Stimulated activated CD4-positive, alpha-beta T cell treated with anti-CD3 and anti-CD28 coated beads, TNF-alpha, amount 100 ng/mL, for 48 hours (primary cell): ENCODE data around the gene CELF5.
"Not testable (repeated sequence)": the region's sequence is repeated elsewhere in the genome, so short reads cannot be mapped to it uniquely, and the experiment has no call there.

Experiments
- DNase-seq, 3 donors: peaks; one replicate each; pipeline ENCODE4 v3.0.0-alpha.2; 2020; ENCODE audit warnings: low read depth in 3 of 3

CELF5 gene

DNA sequence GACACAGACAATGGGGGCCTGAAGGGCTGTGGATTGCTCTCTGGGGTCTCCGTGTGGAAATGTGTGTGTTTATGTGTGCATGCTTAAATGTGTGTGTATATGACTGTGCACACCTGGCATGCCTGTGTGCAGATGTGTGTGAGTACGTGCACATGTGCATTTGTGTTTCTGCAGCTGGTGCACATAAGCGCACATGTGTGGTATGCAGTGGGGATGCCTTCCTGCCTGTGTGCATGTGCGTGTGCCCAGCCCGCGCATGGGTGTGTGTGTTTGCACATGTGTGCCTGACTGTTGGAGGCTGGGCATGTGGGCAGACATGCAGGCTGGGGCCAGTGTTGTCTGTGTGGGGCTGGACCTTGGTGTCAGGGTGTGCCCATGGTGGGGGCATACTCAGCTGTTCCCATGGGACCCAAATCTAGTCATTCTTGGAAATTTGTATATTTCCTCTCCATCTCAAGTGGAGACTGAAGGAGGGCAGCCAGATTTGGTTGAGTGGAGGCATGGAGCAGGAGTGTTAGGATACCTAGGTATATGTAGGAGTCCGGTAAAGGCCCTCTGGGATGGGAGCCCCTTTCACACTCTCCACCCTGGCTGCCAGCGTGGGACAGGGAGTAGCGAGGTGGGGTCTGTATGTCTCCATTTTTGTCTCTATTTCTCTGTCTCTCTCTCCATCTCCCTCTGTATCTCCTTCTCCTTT lies 49.9 kb downstream of the CELF5 start:
- DNase-seq, result no peak

- peak in 2 of 3 donors; percentile 21 to 46 for DNase-seq
Measured at GRCh38 chr19:3274942-3275582, 50.6 kb downstream of the CELF5 start.

- DNase-seq, result peak; percentile 89 to 98 (median 93)
Measured at GRCh38 chr19:3275583-3276340, 51.3 kb downstream of the CELF5 start.

- peak; percentile 11 to 44 (median 36) for DNase-seq
Measured at GRCh38 chr19:3276341-3276799, 51.9 kb downstream of the CELF5 start.

- no peak for DNase-seq
Measured at GRCh38 chr19:3277649-3278048, 53.2 kb downstream of the CELF5 start.

DNA sequence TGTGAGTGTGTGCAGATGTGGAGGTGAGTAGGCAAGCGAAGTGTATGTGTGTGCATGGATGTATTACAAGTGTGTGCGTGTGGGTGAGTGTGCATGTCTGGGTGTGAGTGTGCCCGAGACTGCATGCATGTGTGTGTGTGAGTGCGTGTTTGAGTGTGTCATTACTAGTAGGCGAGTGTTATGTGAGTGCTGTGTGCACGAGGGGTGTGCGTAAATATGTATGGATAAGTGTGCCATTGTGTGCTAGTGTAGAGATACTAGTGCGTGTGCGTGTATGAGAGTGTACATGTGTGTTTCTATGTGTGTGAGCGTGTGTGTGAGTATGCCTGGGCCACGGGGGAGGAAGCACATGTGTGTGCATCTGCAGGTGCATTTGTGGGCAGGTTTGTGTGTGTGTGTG lies 53.8 kb downstream of the CELF5 start:
- no peak for DNase-seq

- DNase-seq, result no peak
Measured at GRCh38 chr19:3278749-3279148, 54.3 kb downstream of the CELF5 start.

DNA sequence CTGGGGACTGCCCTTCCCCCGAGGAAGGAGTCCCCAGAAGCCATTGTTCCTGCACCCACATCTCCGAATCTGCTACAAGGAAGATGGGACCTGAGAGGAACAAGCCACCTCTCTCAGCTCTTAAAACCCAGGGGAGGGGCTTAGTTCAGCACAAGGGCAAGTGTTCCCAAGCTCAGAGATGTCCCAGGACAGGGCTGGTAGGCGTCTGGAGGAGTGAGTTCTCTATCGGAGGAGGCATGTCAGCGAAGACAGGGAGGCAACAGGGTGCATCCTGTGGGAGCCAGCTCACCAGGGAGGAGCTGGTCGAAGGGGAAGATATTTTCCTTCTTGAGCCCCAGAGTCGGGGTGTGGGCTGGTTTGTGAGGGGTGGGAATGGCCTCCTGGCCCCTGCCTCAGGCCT lies 54.8 kb downstream of the CELF5 start:
- no peak for DNase-seq

GRCh38 chr19:3281026-3281425 lies 56.6 kb downstream of the CELF5 start:
- no peak for DNase-seq

- DNase-seq, result no peak
Measured at GRCh38 chr19:3282155-3282554, 57.7 kb downstream of the CELF5 start.

DNA sequence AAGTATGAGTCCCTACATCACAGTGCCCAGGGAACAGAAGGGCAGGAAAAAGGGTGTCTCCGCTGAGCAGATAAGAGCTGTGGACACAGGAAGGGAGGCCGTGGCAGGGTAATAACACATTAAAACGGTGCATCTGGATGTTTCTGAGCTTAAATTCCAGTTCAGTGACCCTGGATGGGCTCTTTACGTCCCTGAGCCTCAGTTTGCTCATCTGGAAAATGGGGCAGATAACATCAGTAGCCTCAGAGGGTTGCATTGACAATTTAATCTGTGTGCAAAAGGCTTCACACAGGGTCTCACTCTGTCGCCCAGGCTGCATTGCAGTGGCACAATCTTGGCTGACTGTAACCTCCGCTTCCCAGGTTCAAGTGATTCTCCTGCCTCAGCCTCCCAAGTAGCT lies 58.1 kb downstream of the CELF5 start:
- DNase-seq, result no peak

GRCh38 chr19:3283246-3283751 lies 58.8 kb downstream of the CELF5 start:
- no peak for DNase-seq

- no peak for DNase-seq
Measured at GRCh38 chr19:3283886-3284657, 59.6 kb downstream of the CELF5 start.

GRCh38 chr19:3284759-3285646 lies 60.5 kb downstream of the CELF5 start:
- DNase-seq, result peak; percentile 50 to 89 (median 87)

DNA sequence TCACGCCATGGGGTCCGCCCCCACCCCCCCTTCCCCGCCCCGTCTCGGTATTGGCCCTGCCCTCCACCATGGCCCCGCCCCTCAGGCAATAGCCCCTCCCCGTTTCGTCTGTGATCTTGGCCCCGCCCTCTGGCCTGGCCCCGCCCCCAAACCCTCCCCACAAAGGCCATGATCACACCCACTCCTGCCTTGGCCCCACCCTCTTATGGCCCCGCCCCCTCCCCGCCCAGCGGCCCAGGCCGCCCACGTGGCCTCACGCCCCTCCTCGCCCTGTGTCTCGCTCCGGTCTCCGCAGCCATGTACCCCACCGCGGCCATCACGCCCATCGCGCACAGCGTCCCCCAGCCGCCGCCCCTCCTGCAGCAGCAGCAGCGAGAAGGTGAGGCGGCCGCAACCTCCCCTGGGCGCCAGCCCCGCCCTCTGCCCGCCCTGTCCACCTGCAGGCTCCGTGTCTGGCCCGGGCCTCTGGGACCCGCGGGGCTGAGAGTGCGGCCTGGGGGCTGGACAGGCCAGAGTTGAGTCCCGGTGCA lies 61.3 kb downstream of the CELF5 start:
- peak in 2 of 3 donors; percentile 28 to 77 for DNase-seq

DNA sequence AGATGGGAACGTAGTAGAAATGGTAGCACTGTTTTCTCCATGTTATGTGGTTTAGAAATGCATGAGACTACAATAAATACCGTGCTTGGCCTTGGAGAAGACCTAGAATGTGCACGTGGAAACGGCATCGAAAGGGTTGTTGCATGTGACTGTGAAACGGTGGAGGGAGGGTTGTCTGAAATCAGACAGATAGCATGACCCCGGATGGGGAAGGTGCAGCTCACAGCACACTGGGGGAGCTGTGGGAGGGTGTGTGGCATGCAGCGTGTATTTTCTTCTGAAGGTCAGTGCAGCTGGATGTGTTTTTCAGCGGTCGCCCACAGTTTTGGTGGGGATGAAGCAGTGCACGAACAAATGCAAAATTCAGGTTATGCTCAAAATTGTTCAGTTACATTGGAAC lies 63.4 kb downstream of the CELF5 start:
- DNase-seq, result no peak

GRCh38 chr19:3288437-3288836 lies 64.0 kb downstream of the CELF5 start:
- not testable (repeated sequence) for DNase-seq

GRCh38 chr19:3289971-3290569 lies 65.6 kb downstream of the CELF5 start:
- no peak for DNase-seq

DNA sequence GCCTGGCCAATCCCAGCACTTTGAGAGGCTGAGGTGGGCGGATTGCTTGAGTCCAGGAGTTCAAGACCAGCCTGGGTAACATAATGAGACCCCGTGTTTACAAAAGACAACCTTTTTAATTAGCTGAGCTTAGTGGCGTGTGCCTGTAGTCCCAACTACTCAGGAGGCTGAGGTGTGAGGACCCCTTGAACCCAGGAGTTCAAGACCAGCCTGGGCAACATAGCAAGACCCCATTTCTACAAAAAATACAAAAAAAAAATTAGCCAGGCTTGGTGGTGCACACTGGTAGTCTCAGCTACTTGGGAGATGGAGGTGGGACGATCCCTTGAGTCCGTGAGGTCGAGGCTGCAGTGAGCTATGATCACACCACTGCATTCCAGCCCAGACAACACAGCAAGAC lies 66.4 kb downstream of the CELF5 start:
- DNase-seq, result not testable (repeated sequence)

DNA sequence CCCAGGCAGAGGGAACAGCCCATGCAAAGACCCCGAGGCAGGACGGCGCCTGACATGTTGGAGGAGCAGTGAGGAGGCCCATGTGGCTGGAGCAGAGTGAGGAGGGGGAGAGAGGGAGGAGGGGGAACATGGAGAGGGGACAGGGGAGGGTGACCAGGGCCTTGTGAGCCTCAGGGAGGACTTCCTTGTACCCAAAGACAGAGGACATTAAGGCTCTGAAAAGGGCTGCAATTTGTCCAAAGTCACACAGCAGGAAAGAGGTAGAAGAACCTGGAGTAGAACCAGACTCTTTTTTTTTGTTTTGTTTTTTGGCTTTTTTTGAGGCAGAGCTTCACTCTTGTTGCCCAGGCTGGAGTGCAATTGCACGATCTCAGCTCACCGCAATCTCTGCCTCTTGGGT lies 67.2 kb downstream of the CELF5 start:
- DNase-seq, result no peak
